Naive B cell (primary cell): Measurements from ENCODE around the gene SSTR4. TPM values are rescaled to one million over a fixed set of nuclear protein-coding genes. Genes with fewer than 3 reads are reported as not detected.
"Not testable (repeated sequence)": the region's sequence is repeated elsewhere in the genome, so short reads cannot be mapped to it uniquely, and the experiment has no call there.

ENCODE experiments used
- ATAC-seq, 2 donors: fragments of 150-1000 bp; cut with Tn5 transposase; 2 replicates each; pipeline ENCODE4 v1.10.0; 2021; ENCODE audit warnings: low read depth in 2 of 2, mild to moderate bottlenecking in 2 of 2, moderate library complexity in 2 of 2
- DNase-seq: peaks from one replicate; pipeline ENCODE4 v3.0.0; 2022
- H3K27ac Mint-ChIP-seq, 6 donors: one replicate each; pipeline ENCODE4 v1.8.0; 2020 to 2022; ENCODE audit warnings: mild to moderate bottlenecking in 6 of 6, mixed read lengths in 6 of 6, moderate library complexity in 5 of 6, inconsistent platforms in 2 of 6
- H3K27me3 Mint-ChIP-seq, 3 donors: one replicate each; pipeline ENCODE4 v1.8.0; 2021 to 2022; ENCODE audit warnings: mixed read lengths in 3 of 3, mild to moderate bottlenecking in 1 of 3
- H3K36me3 Mint-ChIP-seq, 2 donors: one replicate each; pipeline ENCODE4 v1.8.0; 2020 to 2022; ENCODE audit warnings: mixed read lengths in 2 of 2, inconsistent platforms in 1 of 2, mild to moderate bottlenecking in 1 of 2
- H3K4me1 Mint-ChIP-seq, 3 donors: one replicate each; pipeline ENCODE4 v1.8.0; 2020 to 2022; ENCODE audit warnings: mixed read lengths in 3 of 3, inconsistent platforms in 1 of 3, mild to moderate bottlenecking in 1 of 3, moderate library complexity in 1 of 3
- H3K4me3 Mint-ChIP-seq, 8 donors: one replicate each; pipeline ENCODE4 v1.8.0; 2020 to 2022; ENCODE audit warnings: mild to moderate bottlenecking in 8 of 8, mixed read lengths in 8 of 8, moderate library complexity in 8 of 8, inconsistent platforms in 2 of 8
- H3K9me3 Mint-ChIP-seq, 7 donors: one replicate each; pipeline ENCODE4 v1.8.0; 2020 to 2022; ENCODE audit warnings: mixed read lengths in 7 of 7, mild to moderate bottlenecking in 5 of 7, inconsistent platforms in 2 of 7, moderate library complexity in 1 of 7
- polyA plus RNA-seq, 6 donors: library from polyadenylated mRNA; unstranded; fragments of 300-500 nt; fragmentation: Illumina TruSeq; gene quantifications; one replicate each; pipeline ENCODE4 v1.2.3, GENCODE V29; 2021; ENCODE audit warnings: low read depth in 6 of 6

SSTR4 gene
- polyA plus RNA-seq, 6 donors from 2014 or later = not detected

DNA sequence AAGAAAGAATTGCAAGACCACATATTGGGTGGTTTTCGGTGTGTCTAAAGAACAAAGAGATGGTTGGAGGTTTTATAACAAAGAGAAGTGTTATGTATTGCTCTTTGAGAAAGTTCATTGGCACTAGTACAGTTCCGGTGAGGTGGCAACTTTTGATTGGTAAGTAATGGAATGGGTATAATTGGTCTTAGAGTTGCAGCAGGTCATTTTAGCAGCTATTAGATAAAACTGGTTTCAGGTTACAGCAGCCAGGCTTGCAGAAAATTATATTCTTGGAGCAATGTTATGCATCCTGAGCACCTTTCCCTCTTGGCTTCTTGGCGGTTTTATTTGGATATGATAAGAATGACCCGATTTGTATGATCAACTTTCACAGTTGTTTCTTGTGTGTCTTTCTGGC lies 12.3 kb upstream of the SSTR4 start:
- Mint-ChIP-seq H3K36me3 (no peaks in the 10 kb centered on the region), H3K27me3 (no peaks in the 10 kb centered on the region), H3K4me1 (no peaks in the 10 kb centered on the region), H3K27ac (no peak overlapping the region), H3K4me3 (no peak overlapping the region), H3K9me3 (no peaks in the 10 kb centered on the region)
- ATAC-seq (no peak), DNase-seq (no peak)

GRCh38 chr20:23023621-23024177 lies 11.4 kb upstream of the SSTR4 start:
- no peak overlapping the region for H3K4me3 Mint-ChIP-seq
- ATAC-seq = no peak
- peak overlapping the region in 1 of 6 donors; percentile 75 for H3K27ac Mint-ChIP-seq
- no peaks in the 10 kb centered on the region for H3K9me3 Mint-ChIP-seq
- H3K36me3 Mint-ChIP-seq = no peaks in the 10 kb centered on the region
- DNase-seq = no peak
- no peaks in the 10 kb centered on the region for H3K4me1 Mint-ChIP-seq
- H3K27me3 Mint-ChIP-seq = no peaks in the 10 kb centered on the region

- DNase-seq = no peak
- Mint-ChIP-seq H3K9me3 (no peaks in the 10 kb centered on the region), H3K4me1 (no peaks in the 10 kb centered on the region), H3K27ac (no peak overlapping the region), H3K4me3 (no peak overlapping the region), H3K36me3 (no peaks in the 10 kb centered on the region), H3K27me3 (no peaks in the 10 kb centered on the region)
- no peak for ATAC-seq
Measured at GRCh38 chr20:23024701-23025100, 10.4 kb upstream of the SSTR4 start.

- not testable (repeated sequence) for H3K27me3 Mint-ChIP-seq, H3K4me1 Mint-ChIP-seq, H3K4me3 Mint-ChIP-seq, ATAC-seq, H3K36me3 Mint-ChIP-seq, H3K9me3 Mint-ChIP-seq, H3K27ac Mint-ChIP-seq, DNase-seq
Measured at GRCh38 chr20:23025503-23025902, 9.6 kb upstream of the SSTR4 start.

DNA sequence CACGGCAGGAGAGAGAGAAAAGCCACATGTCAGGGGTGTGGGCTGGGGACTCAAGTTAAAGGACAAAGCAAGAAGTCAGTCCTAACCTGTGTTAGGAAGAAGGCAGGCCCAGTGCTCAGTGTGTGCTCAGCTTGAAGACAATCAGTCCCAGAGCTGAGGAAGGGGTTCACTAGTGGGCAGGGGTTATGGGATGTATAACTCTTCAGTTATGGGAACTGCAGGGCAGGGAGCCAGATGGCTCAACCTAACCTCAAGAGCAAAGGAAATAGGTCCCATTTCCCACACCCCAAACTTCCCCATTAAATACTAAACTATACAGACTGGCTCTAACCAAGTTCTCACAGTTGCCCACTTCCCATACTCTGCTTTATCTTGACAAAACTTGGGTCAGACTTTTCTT lies 7.4 kb upstream of the SSTR4 start:
- H3K27ac Mint-ChIP-seq = no peak overlapping the region

GRCh38 chr20:23028392-23028791 lies 6.7 kb upstream of the SSTR4 start:
- Mint-ChIP-seq H3K4me3 (no peak overlapping the region), H3K27ac (no peak overlapping the region), H3K9me3 (peaks cover 0 to 2% (median 0%) of the 10 kb centered on the region in 7 donors), H3K36me3 (no peaks in the 10 kb centered on the region), H3K27me3 (peaks cover 9 to 13% (median 12%) of the 10 kb centered on the region in 3 donors), H3K4me1 (no peaks in the 10 kb centered on the region)
- DNase-seq (no peak), ATAC-seq (no peak)

More for the DNA sequence above, 7.4 kb upstream of the SSTR4 start:
- Mint-ChIP-seq H3K4me3 (no peak overlapping the region), H3K4me1 (no peaks in the 10 kb centered on the region), H3K27me3 (peaks cover 3 to 10% (median 5%) of the 10 kb centered on the region in 3 donors), H3K36me3 (no peaks in the 10 kb centered on the region), H3K9me3 (no peaks in the 10 kb centered on the region)
- DNase-seq = no peak
- no peak for ATAC-seq

DNA sequence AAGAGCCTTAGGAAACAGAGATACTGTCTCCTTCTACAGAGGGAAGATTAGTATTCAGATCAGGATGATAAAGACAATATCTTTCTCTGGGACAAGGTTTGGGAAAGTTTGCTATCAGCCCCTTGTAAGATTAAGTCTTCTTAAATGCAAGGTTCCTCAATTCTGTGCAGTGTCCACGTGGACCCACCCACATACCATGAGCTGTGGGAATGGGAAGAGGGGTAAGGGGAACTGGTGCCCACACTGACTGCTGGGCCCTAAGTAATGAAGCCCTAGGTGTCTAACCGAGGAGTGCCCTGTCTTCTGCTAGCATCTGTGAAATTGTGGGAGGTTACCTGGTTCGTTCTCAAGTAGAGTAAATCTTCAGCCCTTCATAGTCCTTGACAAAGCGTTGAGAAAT lies 5.8 kb upstream of the SSTR4 start:
- Mint-ChIP-seq H3K4me1 (no peaks in the 10 kb centered on the region), H3K9me3 (peaks cover 0 to 4% (median 0%) of the 10 kb centered on the region in 7 donors), H3K36me3 (no peaks in the 10 kb centered on the region), H3K27ac (peak overlapping the region in 1 of 6 donors; percentile 38), H3K4me3 (no peak overlapping the region), H3K27me3 (peaks cover 15 to 21% (median 19%) of the 10 kb centered on the region in 3 donors)
- ATAC-seq = no peak
- no peak for DNase-seq

DNA sequence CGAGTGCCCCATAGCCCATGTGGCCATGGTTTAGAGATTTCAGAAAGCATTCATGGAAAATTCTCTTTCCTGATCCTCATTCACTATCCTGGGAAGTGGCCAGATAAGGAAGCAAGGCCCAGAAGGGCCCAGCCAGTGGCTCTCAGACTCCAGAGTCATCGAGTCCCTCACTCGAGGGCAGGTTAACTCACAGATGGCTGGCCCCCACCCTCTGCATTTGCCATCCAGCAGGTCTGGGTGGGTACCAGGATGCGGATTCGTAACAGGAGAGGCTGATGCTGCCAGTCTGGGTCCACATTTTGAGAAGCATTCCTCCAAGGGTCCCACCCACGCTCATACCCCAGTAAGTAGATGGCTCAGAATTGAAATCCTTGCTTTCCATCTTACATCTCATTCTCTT lies 3.8 kb upstream of the SSTR4 start:
- Mint-ChIP-seq H3K9me3 (peaks cover 0 to 4% (median 0%) of the 10 kb centered on the region in 7 donors), H3K4me3 (peak overlapping the region in 1 of 8 donors; percentile 53), H3K36me3 (no peaks in the 10 kb centered on the region), H3K4me1 (no peaks in the 10 kb centered on the region), H3K27me3 (peaks cover 16 to 35% (median 19%) of the 10 kb centered on the region in 3 donors), H3K27ac (no peak overlapping the region)
- ATAC-seq (no peak), DNase-seq (no peak)

- H3K36me3 Mint-ChIP-seq = no peaks in the 10 kb centered on the region
- H3K4me3 Mint-ChIP-seq = no peak overlapping the region
- DNase-seq (no peak), ATAC-seq (no peak)
- H3K4me1 Mint-ChIP-seq = no peaks in the 10 kb centered on the region
- peak overlapping the region in 1 of 6 donors; percentile 52 for H3K27ac Mint-ChIP-seq
- H3K9me3 Mint-ChIP-seq = peaks cover 0 to 4% (median 0%) of the 10 kb centered on the region in 7 donors
- peaks cover 21 to 43% (median 25%) of the 10 kb centered on the region in 3 donors for H3K27me3 Mint-ChIP-seq
Measured at GRCh38 chr20:23032056-23032749, 2.9 kb upstream of the SSTR4 start.

DNA sequence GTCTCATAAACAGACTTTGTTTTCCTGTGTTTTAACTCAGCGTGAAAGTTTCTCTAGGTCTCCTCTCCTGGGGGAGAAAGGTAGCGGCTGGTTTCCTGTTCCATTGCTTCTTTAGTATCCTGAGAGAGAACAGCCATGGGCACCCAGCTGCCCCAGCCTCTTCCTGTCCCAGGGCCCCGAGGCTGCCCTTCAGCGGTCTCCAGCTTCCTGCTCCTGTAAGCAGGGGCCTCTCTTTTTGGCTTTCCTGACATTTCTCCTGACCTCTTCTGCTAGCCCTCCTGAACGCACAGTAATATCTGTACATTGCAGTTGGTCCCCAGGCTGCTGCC lies 2.4 kb upstream of the SSTR4 start:
- H3K36me3 Mint-ChIP-seq = no peaks in the 10 kb centered on the region
- no peak for DNase-seq

GRCh38 chr20:23033918-23034317 lies 1.2 kb upstream of the SSTR4 start:
- Mint-ChIP-seq H3K27me3 (peaks cover 28 to 55% (median 36%) of the 10 kb centered on the region in 3 donors), H3K27ac (no peak overlapping the region), H3K9me3 (peaks cover 0 to 4% (median 0%) of the 10 kb centered on the region in 7 donors), H3K4me3 (no peak overlapping the region), H3K4me1 (no peaks in the 10 kb centered on the region), H3K36me3 (no peaks in the 10 kb centered on the region)
- DNase-seq (no peak), ATAC-seq (no peak)

More for the DNA sequence above, 2.4 kb upstream of the SSTR4 start:
- no peaks in the 10 kb centered on the region for H3K4me1 Mint-ChIP-seq
- peaks cover 0 to 4% (median 0%) of the 10 kb centered on the region in 7 donors for H3K9me3 Mint-ChIP-seq
- no peak overlapping the region for H3K27ac Mint-ChIP-seq
- H3K27me3 Mint-ChIP-seq = peaks cover 26 to 48% (median 30%) of the 10 kb centered on the region in 3 donors
- no peak overlapping the region for H3K4me3 Mint-ChIP-seq
- ATAC-seq = no peak

DNA sequence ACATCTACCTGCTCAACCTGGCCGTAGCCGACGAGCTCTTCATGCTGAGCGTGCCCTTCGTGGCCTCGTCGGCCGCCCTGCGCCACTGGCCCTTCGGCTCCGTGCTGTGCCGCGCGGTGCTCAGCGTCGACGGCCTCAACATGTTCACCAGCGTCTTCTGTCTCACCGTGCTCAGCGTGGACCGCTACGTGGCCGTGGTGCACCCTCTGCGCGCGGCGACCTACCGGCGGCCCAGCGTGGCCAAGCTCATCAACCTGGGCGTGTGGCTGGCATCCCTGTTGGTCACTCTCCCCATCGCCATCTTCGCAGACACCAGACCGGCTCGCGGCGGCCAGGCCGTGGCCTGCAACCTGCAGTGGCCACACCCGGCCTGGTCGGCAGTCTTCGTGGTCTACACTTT lies 619 bp downstream of the SSTR4 start:
- H3K4me3 Mint-ChIP-seq = no peak overlapping the region
- no peaks in the 10 kb centered on the region for H3K4me1 Mint-ChIP-seq
- peaks cover 0 to 4% (median 0%) of the 10 kb centered on the region in 7 donors for H3K9me3 Mint-ChIP-seq
- peak overlapping the region in 1 of 6 donors; percentile 37 for H3K27ac Mint-ChIP-seq
- H3K36me3 Mint-ChIP-seq = no peaks in the 10 kb centered on the region
- ATAC-seq (no peak), DNase-seq (no peak)
- peaks cover 33 to 66% (median 52%) of the 10 kb centered on the region in 3 donors for H3K27me3 Mint-ChIP-seq

- no peak overlapping the region for H3K4me3 Mint-ChIP-seq
- H3K4me1 Mint-ChIP-seq = no peaks in the 10 kb centered on the region
- DNase-seq (no peak), ATAC-seq (no peak)
- H3K9me3 Mint-ChIP-seq = peaks cover 0 to 4% (median 0%) of the 10 kb centered on the region in 7 donors
- peaks cover 33 to 69% (median 57%) of the 10 kb centered on the region in 3 donors for H3K27me3 Mint-ChIP-seq
- H3K27ac Mint-ChIP-seq = no peak overlapping the region
- H3K36me3 Mint-ChIP-seq = no peaks in the 10 kb centered on the region
Measured at GRCh38 chr20:23036371-23036770, 1.3 kb downstream of the SSTR4 start.

DNA sequence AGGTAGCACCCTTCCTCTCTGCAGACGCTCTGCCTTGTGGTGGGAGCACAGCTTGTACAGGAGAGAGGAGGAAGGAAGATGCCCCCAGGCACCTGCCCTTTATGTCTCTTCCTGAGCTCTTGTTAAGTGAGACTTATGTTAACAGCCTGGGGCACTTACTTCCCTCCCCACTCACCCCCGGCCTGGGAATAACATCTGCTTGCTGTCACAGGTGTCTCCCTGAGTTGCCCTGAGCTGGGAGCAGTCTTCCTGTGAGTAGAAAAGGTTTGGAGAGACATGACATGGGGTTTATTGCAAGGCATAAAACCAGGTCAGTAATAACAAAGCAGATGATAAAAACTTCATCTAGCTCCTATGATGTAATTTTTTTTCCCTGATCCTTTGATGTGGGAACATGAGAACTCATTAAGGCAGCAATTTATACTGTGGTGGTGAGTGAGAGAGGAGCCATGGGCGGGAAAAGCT lies 1.9 kb downstream of the SSTR4 start:
- DNase-seq (no peak), ATAC-seq (no peak)
- no peaks in the 10 kb centered on the region for H3K36me3 Mint-ChIP-seq
- no peak overlapping the region for H3K27ac Mint-ChIP-seq
- H3K4me1 Mint-ChIP-seq = no peaks in the 10 kb centered on the region
- no peak overlapping the region for H3K4me3 Mint-ChIP-seq
- H3K9me3 Mint-ChIP-seq = peaks cover 0 to 4% (median 0%) of the 10 kb centered on the region in 7 donors
- peaks cover 32 to 69% (median 62%) of the 10 kb centered on the region in 3 donors for H3K27me3 Mint-ChIP-seq
